ENCODE measurements around the gene ESRP2. TPM values are rescaled to one million over a fixed set of nuclear protein-coding genes. Genes with fewer than 3 reads are reported as not detected.

ESRP2 gene
- total RNA-seq, 1 experiment from 2014 or later = not detected

DNA sequence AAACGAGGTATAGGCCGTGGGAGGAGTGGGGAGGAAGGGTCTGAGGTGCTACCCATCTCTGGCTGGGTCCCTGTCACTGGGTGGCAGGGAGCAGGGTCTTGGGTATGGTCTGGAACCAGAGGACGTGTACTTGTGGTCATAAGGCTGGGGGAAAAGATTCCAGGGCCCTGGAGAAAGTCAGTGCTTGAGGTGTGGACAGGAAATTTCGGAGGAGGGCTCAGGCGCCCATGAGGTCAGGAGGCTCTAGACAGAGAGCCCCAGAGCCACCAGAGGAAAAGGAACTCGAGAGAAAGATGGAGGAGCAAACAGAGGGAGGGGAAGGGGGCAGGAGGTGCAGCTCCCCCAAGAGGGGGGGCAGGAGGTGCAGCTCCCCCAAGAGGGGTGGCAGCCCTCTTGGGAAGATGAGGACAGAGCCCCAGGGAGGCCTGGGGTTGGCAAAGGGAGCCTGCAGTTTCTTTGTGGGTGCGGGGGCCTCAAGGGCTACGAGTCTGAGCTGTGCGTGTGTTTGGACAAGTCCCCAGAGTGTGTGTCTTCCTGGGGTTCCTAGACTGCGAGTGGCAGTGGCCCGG, 27.7 kb upstream of the ESRP2 start:
- DNase-seq (ENCODE audit: low read depth) = no peak

DNA sequence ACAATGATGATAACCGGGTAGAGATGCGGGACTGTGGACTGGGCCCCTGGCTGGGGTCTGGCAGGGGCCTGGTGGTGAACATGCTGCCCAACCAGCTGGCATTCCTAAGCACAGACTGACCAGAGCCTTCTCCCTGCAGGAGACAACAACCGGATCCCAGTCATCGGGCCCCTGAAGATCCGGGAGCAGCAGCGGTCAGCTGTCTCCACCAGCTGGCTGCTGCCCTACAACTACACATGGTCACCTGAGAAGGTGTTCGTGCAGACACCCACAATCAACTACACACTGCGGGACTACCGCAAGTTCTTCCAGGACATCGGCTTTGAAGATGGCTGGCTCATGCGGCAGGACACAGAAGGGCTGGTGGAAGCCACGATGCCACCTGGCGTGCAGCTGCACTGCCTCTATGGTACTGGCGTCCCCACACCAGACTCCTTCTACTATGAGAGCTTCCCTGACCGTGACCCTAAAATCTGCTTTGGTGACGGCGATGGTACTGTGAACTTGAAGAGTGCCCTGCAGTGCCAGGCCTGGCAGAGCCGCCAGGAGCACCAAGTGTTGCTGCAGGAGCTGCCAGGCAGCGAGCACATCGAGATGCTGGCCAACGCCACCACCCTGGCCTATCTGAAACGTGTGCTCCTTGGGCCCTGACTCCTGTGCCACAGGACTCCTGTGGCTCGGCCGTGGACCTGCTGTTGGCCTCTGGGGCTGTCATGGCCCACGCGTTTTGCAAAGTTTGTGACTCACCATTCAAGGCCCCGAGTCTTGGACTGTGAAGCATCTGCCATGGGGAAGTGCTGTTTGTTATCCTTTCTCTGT, 23.3 kb upstream of the ESRP2 start:
- no peak for DNase-seq (ENCODE audit: low read depth)

DNA sequence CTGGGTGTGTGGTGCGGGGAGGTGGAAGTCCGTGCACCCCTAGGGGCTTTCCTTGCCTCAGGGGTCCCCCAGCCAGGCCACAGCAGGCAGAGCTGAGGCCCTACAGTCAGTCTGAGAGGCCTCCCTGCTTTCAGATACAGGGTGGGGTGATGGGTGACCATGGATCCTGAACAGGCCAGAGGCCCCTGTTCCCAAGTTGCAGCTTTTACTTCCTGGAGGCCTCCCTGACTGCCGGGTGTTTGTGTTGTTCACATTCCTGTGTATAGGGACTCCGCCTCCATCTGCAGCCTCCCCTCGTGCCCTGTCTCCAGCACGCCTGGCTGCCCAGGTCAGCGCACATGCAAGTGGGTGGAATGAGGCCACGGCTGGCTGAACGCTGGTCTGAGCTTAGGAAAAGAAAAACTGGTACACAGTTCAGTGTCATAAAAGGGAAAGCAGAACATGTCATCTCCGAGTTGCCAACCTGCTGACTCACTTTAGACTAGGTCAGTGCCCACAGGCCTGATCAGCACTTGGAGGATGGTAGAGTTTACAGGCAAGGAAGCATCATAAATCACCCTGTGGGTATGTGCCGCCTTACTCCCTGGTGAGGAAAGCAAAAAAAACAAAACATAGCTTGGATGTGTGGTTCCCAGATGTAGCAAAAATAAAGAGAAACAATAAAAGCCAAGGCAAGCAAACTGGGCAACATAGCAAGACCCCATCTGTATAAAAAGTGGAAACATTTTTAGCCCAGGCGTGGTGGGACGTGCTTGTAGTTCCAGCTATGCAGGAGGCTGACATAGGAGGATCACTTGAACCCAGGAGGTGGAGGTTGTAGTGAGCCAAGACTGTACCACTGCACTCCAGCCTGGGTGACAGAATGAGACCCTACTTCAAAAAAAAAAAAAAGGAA, 22.2 kb upstream of the ESRP2 start:
- DNase-seq (ENCODE audit: low read depth) = peak; percentile 89

DNA sequence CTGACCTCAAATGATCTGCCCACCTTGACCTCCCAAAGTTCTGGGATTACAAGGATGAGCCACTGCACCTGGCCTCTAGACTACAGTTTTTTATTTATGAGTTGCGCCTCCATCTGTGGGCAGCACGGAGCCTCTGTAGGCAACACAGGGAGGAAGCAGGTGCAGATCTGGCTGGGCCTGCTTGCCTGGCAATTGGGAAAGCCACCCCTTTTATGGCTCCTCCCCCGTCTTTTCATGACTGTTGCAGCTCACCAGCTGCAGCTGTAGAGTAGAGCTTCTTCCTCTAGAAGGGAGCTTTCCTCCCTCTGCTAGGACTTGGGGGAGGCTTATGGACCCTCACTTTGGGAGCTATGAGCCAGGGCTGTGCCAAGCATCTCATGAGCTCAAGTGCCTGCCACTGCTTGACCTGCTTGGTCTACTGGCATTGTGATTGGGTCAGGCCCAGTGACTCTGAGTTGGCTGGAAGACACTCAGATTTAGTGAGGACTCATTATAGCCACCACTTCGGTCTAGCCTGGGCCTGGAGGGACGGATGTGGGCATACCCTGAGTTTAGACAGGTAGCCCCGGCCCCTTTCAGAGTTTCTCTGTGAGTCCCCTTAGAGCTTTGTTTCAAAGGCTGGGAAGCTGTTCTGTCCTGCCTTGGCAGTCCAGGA, 21.5 kb upstream of the ESRP2 start:
- DNase-seq (ENCODE audit: low read depth) = peak; percentile 79

DNA sequence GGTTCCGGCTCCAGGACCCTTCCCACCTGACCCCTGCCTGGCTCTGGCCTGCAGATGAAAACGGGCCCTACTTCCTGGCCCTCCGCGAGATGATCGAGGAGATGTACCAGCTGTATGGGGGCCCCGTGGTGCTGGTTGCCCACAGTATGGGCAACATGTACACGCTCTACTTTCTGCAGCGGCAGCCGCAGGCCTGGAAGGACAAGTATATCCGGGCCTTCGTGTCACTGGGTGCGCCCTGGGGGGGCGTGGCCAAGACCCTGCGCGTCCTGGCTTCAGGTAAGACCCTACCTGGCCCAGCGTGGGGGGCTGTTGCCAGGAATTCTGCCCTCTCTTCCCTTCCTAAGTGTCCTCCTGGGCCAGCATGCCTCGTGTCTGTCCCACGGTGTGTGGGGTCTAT, 19.8 kb upstream of the ESRP2 start:
- DNase-seq (ENCODE audit: low read depth) = no peak

DNA sequence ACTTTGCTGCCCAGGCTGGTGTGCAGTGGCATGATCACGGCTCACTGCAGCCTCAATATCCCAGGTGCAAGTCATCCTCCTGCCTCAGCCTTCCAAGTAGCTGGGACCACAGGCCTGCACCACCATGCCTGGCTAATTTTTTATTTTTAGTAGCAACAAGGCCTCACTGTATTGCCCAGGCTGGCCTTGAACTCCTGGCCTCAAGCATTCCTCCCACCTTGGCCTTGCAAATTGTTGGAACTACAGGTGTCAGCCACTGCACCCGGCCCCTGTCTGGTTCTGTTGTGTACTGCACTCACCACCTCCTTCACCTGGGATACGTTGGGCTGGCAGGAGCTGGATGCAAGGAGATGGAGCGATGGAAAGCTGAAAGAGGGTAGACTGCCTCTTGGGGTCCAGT, 17.8 kb upstream of the ESRP2 start:
- DNase-seq (ENCODE audit: low read depth) = no peak

DNA sequence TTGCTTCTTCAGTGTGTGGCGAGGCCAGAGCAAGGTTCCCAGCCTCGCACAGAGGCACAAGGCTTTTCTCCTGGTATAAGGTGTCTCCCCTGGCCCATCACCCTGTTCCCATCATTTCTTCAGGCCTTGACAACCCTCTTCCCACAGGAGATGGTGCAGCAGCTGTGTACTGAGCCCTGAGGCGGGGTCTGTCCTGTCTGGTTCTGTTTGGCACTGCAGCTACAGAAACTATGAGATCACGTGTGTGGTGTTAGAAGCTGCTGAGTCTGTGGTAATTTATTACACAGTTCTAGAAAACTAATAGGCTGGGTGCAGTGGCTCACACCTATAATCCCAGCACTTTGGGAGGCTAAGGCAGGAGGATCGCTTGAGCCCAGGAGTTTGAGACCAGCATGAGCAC, 16.5 kb upstream of the ESRP2 start:
- DNase-seq (ENCODE audit: low read depth) = no peak

DNA sequence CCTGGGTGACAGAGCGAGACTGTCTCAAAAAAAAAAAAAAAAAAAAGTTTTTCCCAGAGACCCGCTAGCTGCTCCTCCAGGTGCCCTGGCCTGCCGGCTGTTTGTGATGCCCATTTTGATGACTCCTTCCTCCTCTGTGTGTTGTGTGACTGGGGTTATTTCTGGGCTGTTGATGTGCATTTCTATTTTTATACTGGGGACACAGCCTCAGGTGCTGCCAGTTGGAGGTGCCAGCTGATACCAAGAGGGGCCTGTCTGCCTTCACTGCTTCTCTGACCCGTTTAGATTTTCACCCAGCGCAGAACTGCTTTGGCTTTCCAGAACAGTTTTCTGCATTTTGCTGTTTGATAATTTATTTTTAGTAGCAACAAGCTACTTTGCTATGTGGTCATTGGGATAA, 15.9 kb upstream of the ESRP2 start:
- DNase-seq (ENCODE audit: low read depth) = no peak

DNA sequence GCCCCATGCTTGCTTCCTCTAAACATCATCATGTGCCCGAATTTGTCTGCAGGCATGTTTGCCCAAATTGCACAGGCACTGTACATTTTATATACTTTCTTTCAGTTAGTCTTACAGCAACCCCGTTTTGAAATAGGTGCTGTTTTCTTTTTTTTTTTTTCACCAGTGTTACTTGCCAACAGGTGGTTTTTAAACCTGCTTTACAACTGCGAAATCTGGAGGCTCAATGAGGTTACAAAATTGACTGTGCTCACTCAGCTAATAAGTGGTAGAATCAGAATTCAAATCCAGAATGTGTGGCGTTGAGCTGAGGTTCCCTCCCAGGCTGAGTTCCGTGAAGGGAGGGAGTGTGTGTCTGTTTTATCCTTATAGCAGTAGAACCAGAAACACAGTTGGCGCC, 15.0 kb upstream of the ESRP2 start:
- no peak for DNase-seq (ENCODE audit: low read depth)

DNA sequence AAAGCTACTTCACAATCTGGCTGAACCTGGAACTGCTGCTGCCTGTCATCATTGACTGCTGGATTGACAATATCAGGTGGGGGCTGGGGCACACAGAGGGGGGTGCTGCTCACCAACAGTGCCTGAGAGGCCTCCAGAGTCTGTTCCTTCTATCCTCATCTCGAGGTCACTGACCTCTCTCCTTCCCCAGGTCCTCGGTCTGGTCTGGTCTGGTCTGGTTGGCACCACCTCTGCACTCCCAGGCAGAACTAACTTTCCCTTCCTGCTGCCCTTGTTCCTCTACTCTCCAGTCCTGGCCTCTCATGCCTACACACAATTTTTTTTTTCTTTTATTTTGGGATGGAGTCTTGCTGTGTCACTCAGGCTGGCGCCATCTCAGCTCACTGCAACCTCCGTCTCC, 13.4 kb upstream of the ESRP2 start:
- no peak for DNase-seq (ENCODE audit: low read depth)

DNA sequence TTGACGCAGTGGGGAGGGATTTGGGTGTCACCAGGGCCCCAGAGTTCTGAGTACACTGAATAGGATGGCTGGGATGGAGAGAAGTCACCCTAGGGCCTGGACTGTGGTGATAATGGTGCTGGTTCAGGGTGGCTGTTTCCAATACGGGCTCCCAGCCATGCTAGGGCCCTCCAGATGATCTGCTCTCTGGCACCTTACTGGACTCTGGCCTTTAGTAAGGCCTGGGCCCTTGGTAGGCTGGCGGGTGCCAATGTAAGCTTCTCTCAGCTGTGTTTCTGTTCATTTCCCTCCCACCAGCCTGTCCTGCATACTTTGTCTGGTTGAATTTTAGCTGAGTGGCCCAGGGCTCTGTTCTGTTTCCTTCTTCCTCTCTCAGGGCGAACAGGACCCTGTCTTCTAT, 12.0 kb upstream of the ESRP2 start:
- DNase-seq (ENCODE audit: low read depth) = no peak

DNA sequence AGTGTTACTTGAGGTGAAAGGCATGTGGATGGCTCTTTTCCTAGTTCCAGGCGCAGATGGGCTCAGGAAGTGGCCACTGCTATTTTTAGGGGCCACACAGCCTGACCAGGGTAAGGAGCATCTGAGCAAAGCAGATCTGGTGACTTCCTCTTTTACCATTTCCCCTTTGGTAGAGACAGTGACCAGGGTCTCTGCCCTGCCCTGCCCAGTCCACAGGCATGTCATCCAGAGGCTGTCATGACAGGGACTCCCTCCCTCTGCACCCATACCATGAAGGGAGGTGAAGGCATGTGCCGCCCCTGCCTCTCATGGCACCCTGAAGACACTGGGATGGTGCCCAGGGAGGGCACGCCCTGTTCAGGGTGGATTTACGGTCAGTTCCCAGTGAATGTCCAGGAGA, 11.5 kb upstream of the ESRP2 start:
- no peak for DNase-seq (ENCODE audit: low read depth)

DNA sequence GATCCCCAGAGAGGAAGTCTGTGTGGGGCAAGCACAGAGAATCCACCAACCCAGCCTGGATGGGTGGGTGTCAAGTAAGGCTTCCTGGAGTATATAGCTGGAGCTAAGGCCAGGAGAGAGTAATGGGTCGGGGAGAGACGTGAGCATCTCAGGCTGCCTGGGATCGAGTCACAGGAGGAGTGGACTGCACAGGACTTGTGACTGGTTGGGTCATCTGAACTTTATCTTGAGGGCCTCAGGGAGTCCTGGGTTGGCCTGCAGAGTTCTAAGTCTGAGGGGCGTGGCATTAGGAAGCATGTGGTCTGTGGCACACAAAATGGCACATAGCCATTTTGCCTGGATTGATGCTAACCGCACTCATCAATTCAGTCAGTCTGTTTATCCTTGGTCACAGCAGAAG, 10.7 kb upstream of the ESRP2 start:
- DNase-seq (ENCODE audit: low read depth) = no peak

DNA sequence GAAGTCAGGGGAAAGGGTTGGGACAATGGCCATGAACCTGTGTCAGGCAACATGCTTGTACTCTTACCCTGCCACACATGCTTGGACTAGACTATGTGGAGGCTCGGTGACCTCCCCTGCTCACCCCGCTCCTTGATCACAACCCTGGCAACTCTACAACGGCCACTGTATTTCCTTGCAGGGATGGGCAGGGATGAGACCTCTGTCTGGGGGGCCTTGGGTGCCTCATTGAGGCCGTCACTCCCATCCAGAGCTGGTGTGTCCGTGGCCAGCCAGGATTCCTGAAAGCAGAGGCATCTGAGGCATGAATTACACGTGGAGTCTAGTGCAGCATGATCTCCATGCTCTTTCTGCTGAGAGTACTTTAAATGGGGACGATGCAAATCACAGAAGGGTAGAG, 10.2 kb upstream of the ESRP2 start:
- no peak for DNase-seq (ENCODE audit: low read depth)

DNA sequence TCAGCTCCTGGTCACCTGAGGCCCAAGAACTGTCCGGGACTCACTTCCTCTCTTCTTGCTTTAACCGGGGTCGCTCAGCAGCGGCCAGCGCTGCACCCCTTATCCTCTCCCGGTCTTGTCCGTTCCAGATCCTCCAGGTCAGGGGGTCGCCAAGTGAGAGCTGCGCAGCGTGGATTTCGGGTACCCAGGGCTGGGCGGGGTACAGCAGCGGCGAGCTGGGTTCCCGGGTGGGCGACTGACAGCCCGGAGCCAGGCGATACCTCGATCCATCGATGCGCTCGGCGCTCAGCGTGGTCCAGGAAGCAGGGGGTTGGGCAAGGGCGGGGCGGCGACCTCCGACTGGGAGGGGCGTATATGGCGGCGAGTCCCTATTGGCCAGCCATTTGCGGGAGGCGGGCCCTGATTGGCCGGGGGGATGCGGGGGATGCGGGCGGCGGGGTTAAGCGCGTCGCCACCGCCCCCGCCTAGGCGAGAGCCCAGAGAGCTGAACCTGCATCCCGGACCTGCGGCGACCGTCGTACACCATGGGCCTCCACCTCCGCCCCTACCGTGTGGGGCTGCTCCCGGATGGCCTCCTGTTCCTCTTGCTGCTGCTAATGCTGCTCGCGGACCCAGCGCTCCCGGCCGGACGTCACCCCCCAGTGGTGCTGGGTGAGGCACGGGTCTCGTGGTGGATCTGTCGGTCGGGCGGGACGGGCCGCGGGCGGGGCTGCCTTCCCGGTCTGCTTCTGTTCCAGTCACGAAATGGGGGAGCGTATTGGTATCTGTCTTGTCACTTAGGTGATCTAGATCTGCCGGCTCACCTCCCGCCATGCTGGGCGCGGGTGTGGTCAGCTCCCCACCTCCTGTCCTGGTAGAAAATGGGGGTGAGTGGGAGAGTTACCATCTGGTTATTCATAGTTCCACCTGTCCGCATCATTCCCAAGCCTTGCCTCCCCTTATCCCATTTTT, 9.3 kb upstream of the ESRP2 start, which contains the start of gene PLA2G15:
Gene PLA2G15, plus strand, starts transcription at position 471 of the 951 bp plus-strand sequence. Its CDS starts 54 bp downstream, at position 525.
- peak; percentile 89 for DNase-seq (ENCODE audit: low read depth)

DNA sequence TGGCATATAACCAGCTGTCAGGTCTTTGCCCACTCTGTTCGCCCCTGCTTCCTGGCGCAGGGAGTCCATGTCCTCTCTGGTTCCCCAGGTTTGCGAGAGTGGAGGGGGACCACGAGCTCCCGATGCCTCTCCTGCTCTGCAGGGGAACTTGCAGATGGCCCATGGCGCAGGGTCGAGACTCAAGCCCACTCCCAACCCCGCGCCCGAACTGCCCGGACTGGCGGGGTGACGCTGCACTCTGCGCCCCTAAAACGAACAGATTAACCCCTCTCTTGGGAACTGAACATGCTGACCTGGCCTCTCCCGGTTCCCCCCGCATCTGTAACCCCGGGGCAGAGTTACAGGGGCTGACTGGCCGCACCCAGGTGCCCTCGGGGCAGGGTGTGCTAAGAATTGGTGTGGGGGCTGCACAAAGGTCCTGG, 8.6 kb upstream of the ESRP2 start:
- DNase-seq (ENCODE audit: low read depth) = no peak

DNA sequence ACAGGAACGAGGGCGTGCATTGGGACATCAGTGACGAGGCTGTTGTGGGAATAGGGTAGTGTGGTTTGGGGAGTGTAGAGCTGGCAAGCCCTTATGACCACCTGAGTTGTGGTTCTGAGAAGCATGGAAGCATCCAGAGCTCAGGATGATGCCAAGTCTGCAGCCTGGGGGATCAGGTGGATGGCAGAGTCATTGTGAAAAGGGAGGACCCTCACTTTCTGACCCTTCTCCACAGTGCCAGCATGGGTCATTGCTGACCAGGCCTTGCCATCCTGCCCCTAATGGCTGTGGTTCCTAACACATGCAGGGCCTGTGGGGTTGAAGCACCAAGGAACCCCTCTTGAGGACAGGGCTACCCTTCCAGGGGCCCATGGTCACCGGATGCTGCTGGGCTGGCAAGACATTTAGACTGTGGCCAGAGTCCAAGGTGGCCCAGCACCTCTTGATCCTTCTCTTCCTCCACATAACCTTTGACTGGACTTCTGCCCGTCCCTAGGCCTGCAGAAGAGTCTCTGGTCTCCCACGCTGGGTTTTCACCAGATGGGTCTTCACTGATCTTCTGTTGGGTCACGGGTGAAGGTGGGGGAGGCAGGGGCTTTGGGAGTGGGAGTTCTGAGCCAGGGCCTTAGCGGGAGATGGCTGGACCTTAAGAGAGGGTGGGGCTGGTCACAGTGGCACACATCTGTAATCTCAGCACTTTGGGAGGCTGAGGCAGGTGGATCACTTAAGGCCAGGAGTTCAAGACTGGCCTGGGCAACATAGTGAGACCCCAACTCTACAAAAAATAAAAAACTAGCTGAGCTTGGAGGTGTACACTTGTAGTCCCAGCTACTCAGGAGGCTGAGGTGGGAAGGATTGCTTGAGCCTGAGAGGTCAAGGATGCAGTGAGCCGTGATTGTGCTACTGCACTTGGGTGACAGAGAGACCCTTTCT, 7.3 kb upstream of the ESRP2 start:
- no peak for DNase-seq (ENCODE audit: low read depth)

DNA sequence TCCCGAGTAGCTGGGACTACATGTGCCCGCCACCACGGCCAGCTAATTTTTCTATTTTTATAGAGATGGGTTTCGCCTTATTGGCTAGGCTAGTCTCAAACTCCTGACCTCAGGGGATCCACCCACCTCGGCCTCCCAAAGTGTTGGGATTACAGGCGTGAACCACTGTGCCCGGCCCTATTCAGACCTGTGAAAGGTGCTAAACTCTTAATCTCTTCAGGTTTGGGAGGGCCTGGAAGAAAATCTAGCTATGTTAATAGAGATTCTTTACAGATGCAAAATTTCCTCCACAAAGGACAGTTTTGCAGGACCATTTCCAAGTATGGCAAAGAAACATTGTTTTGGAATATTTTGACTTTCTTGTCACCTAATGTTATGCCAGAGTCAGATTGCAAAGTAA, 6.2 kb upstream of the ESRP2 start:
- DNase-seq (ENCODE audit: low read depth) = no peak

DNA sequence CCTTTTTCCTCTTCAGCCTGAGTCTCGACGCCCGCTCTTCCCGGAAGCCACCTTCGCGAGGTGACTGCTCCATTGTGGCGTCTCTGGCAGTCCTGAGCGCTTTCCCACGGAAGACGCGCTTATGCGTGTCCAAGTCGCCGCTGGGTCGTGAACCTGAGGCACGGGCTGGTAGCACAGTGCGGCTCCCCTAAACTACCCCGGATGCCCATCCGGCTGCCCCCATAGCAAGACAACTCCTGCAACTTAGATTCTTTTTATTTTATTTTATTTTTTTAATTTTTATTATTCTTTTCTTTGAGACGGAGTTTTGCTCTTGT, 2.1 kb upstream of the ESRP2 start:
- no peak for DNase-seq (ENCODE audit: low read depth)

All from LHCN-M2 (cell line).